Astrocyte of the hippocampus (primary cell): ENCODE results near the gene LRRC56.
A peak's percentile ranks its signal among the peaks of the same experiment; 100 is the strongest.

Experiments used
- DNase-seq: peaks from one replicate; pipeline ENCODE4 v3.0.0; 2011; ENCODE audit warnings: low read depth, low spot score

The LRRC56 gene

GRCh38 chr11:520428-521176, 16.7 kb upstream of the LRRC56 start:
- DNase-seq, result no peak

- no peak for DNase-seq
Measured at GRCh38 chr11:521177-521688, 16.1 kb upstream of the LRRC56 start.

DNA sequence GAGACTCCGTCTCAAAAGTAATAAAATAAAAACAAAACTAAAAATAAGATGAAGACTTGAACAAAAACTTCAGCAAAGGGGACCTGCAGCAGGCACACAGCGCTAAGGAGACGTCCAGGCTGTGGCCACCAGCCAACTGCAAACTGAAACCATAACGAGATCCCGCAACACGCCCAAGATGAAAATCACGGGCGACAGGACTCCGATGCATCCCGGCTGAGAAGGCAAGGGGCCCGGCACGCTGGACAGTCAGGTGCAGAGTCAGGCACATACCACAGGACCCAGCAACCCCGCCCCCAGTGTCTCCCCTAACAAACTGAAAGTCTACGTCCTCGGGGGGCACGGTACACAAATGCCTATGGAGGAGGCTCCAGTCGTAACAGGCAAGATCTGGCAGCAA, 11.1 kb upstream of the LRRC56 start:
- DNase-seq, result no peak

- DNase-seq, result no peak
Measured at GRCh38 chr11:528166-528814, 9.0 kb upstream of the LRRC56 start.

DNA sequence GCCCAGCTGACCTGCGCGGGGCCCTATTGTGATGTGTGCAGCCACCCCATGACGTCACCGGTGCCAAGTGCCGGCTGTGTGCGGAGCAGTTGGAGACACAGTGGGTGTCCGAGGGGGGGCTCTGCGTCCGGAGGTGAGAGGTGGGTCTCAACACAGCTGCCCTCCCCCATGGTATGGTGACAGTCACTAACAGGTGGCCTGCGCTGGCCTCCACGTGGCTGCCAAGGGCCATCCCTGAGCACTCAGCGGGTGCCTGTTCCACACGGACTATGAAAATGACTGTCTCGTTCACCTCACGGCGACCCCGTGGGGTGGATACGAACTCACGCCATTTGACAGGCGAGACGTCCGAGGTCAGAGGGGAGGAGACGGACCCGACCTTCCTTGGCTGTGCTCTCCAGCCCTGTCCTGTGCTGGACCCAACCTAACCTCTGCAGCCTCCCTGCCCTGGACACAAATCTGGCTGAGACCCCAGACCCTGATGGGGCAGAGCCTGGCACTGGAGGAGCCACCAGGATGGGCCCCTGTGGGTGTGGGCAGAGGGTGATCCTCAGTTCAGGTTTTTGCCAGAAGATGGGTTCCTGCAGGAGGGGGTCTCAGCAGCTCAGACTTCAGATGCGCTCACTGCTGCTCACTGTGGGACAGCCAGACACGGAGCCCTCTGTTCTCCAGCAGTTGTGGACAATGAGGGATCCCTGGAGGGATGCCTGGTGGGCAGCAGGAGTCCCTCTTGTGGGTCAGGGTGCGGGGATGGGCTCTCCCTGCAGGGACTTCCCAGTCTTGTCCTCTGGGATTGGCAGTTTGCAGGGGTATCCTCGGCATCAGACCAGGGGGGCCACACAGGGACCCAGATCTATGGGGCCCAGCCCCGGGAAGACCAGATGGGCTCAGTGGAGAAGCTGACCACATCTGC, 8.3 kb upstream of the LRRC56 start:
- no peak for DNase-seq

DNA sequence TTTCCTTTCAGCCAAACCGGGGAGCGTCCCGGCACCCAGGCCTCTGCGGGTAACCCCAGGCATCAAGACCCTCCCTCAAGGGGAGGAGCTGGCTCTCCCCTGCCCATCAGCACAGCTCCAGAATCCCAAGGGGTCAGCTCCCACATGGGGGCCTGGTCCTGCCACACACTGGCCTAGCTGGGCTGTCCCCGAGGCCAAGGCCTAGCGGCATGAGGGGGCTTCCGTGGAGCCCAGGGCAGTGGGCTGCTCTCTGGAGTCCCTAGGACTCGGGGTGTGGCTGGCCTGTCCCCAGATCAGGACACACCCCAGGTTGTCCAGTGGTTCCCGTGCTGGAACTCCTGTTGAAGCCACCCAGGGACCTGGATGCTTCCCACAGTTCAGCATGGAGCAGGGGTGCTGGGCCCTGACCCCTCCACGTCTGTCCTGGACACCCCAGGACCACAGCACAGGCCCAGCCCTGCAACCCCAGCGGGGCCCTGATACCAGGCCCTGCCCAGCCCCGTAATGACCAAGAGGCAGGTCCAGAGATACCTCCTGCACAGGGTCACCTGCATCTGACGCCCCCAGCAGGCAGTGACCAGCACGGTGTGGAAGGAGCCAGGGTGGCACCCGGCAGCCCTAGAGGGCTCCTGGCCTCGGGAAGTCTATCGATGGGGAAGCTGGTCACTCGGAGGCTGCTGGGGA, 7.5 kb upstream of the LRRC56 start:
- DNase-seq, result no peak

DNA sequence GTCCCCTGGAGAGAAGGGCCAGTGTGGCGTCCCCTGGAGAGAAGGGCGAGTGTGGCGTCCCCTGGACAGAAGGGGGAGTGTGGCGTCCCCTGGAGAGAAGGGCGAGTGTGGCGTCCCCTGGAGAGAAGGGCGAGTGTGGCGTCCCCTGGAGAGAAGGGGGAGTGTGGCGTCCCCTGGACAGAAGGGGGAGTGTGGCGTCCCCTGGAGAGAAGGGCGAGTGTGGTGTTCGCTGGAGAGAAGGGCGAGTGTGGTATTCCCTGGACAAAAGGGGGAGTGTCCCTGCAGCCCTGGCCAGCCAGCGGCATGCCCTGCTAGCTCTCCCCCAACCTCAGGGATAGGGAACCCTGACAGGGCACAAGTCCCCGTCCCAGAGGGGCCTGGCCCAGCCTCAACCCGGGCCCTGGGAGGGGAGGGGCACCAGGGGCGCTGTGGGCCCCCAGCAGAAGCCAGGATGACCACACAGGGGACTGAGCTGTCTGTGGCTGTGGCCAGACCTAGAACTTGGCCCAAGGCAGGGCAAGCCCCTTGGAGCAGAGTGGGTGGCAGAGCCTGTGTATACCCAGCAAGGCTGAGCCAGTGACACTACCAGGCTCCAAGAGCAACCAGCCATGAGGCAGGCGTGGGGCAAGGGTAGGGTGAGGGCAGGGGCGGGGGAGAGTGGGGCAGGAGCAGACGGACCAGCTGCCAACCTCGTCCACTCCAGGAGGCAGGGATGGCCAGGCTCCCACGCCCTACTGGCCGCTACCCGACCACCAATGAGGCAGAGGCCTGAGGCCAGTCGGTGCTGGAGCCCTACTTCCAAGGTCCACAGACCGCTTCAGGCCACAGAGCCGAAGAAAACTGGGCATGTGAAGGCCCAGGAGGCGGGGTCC, 6.1 kb upstream of the LRRC56 start:
- no peak for DNase-seq

GRCh38 chr11:531919-532526, 5.3 kb upstream of the LRRC56 start:
- no peak for DNase-seq

GRCh38 chr11:532527-532985, 4.8 kb upstream of the LRRC56 start:
- no peak for DNase-seq

GRCh38 chr11:532986-533585, 4.2 kb upstream of the LRRC56 start:
- DNase-seq, result no peak

GRCh38 chr11:533586-534395, 3.5 kb upstream of the LRRC56 start:
- no peak for DNase-seq

DNA sequence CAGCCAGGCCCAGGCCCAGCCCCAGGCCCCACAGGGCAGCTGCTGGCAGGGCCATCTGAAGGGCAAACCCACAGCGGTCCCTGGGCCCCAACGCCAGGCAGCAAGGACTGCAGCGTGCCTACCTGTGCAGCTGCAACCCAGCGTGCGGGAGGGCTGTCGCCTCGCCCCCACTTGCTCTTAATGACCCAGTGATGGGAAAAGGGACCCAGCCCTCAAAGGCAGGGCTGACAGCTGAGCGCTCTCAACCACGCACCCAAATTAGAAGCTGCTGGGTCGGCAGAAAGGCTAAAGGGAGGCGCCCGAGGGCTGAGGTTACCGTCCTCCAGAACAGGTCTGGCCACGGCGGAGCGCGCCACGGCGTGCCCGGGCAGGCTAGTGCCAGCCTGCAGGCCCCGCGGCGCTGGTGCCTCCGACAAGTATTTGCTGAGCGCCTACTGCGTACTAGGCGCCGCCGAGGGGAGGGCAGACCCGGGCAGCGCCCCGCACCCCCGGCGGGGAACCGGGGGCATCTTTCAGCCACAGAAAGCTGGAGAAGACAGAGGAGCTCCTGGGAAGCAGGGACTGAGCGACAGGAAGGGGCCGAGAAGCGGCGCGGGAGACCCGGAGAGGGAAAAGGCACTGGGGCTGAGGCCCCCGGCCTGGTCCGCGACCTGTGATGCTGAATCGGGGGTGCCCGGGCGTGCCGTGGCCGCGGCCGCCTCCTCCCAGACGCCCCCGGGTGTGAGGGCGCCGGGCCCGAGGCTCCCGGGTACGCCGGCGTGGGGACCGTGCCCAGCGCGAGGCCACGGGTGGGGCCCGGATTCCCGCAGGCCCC, 2.7 kb upstream of the LRRC56 start:
- peak; percentile 61 for DNase-seq

GRCh38 chr11:535210-535518, 2.2 kb upstream of the LRRC56 start:
- no peak for DNase-seq

GRCh38 chr11:535519-536454, 1.5 kb upstream of the LRRC56 start, which contains the start of gene HRAS:
HRAS (minus strand) TSS chr11:535576.
- DNase-seq, result peak; percentile 99

DNA sequence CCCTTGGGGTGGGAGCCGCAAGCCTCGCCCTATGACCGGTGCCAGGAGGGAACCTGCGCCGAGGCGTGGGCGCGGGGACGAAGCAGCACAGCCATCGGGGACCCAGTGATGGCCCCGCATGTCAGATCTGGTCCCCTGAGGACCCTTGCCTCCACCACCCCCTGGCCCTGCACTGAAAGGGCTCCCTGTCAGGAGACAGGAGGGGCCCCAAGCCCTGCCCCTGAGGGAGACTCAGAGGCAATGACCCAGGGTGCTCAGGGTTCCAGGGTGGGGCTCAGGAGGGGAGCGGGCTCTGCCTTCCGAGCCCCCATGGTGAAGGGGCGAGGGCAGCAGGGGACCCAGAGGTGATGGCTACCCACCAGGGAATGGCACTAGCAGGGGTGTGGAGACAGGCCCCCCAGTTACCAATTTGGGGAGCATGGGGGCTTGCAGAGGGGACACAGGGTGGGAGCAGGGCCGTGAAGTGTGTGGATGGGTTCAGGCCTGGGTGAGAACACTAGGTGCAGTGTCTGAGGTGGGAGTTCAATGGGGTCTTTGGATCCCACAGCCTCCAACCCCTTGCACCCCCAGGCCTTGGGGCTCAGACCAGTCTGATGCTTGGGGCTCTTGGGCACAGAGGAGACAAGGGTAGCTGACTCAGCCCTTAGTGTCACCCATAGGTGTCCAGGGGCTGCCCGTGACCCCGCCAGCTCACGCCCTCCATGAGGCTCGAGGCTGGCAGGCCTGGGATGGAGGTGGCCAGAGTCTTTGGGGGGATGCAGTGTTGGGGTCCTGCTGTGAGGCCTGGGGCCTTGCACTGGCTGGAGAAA, 499 bp downstream of the LRRC56 start:
- no peak for DNase-seq

DNA sequence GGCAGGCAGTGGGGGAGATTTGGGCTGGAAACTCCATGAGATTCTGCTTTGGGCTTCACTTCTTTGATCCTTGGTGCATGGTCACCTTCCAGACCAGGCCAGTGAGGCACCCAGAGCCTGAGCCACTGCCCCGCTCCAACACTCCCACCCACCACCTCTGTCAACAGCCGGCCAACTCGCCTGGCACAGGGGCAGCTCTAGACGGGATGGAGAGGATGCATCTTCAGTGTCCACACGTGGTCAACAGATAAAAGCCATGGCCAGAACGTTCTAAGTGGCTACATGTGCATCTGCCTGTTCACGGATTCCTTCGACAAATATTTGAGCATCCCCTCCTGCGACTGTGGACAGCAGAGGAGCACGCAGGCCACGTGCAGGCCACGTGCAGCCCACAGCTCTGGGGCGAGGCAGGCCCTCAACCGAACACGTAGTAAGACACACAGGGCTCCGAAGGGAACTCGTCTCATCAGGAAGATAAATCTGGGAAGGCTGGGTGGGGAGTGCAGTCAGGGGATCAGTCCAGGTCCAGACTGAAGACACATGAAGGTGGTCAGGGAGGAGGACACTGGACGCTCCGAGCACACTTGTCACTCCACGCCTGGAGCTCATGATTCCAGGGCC, 1.2 kb downstream of the LRRC56 start:
- DNase-seq, result no peak
